HEK293T (cell line): ENCODE data around the gene FUT8.

ENCODE experiments used
- ELF4 ChIP-seq: fragments of 450-650 bp; IDR thresholded peaks from 2 replicates; pipeline ENCODE4 v1.6.1; 2017; ENCODE audit warnings: antibody characterized with exemption
- FOXM1 ChIP-seq: fragments of 450-650 bp; IDR thresholded peaks from 2 replicates; pipeline ENCODE4 v1.6.1; 2017; ENCODE audit warnings: mild to moderate bottlenecking, borderline replicate concordance

- TF ChIP-seq FOXM1: no peak
- no peak for TF ChIP-seq ELF4
Observed at GRCh38 chr14:65531148-65531547, 118.6 kb downstream of the FUT8 start.
